ENCODE measurements around the gene SHROOM1. TPM values are rescaled to one million over a fixed set of nuclear protein-coding genes. Genes with fewer than 3 reads are reported as not detected.

SHROOM1 gene
- total RNA-seq, 1 experiment from 2014 or later = 0.54 TPM

DNA sequence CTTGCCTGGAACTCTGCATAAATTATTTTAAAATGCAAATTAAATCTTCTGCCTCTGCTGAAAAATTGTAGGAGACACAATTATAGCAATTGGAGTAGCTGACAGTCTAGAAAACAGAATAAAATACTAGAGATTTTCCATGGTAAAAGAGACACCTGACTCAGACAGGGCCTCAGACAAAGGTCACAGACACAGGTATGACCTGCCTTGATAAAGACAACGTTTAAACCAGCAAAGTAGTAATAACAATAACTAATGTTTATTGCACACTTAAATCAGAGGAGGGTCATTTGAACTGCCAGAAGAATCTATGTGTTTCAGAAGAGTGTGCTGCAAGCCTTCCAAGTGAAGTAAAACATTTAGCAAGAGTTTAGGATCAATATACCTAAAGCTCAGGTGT lies 13.4 kb downstream of the SHROOM1 start:
- intact Hi-C loops (cut with micrococcal nuclease; ENCODE audit: unreplicated experiment) = no loop called here
- CTCF ChIA-PET = no interaction called here
- DNase-seq (ENCODE audit: low spot score) = no peak
- H3K9me3 ChIP-seq (ENCODE audit: low read depth, low read length, poor library complexity, severe bottlenecking) = no peaks in the 10 kb centered on the region
- no peak for TF ChIP-seq EZH2 (IDR thresholded peaks at IDR 0.05; ENCODE audit: borderline replicate concordance, low read depth, low read length, poor library complexity, severe bottlenecking)
- TF ChIP-seq, protein P1, sequence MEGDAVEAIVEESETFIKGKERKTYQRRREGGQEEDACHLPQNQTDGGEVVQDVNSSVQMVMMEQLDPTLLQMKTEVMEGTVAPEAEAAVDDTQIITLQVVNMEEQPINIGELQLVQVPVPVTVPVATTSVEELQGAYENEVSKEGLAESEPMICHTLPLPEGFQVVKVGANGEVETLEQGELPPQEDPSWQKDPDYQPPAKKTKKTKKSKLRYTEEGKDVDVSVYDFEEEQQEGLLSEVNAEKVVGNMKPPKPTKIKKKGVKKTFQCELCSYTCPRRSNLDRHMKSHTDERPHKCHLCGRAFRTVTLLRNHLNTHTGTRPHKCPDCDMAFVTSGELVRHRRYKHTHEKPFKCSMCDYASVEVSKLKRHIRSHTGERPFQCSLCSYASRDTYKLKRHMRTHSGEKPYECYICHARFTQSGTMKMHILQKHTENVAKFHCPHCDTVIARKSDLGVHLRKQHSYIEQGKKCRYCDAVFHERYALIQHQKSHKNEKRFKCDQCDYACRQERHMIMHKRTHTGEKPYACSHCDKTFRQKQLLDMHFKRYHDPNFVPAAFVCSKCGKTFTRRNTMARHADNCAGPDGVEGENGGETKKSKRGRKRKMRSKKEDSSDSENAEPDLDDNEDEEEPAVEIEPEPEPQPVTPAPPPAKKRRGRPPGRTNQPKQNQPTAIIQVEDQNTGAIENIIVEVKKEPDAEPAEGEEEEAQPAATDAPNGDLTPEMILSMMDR (conservative IDR thresholded peaks at IDR 0.05; ENCODE audit: low read depth, low read length) = no peak
- H3K27ac ChIP-seq (ENCODE audit: low read depth, low read length, poor library complexity, severe bottlenecking) = no peak overlapping the region
- H3K4me3 ChIP-seq (ENCODE audit: low read depth, low read length, poor library complexity, severe bottlenecking) = no peak overlapping the region
- POLR2A ChIA-PET (ENCODE audit: low non-redundant PET) = no interaction called here
- H3K4me1 ChIP-seq (ENCODE audit: insufficient read depth, low read length, poor library complexity, severe bottlenecking) = peaks cover 4% of the 10 kb centered on the region
- peaks cover 15% of the 10 kb centered on the region for H3K27me3 ChIP-seq (replicated peaks; ENCODE audit: insufficient read depth, low read depth, low read length, poor library complexity)
- BruUV-seq (replicated peaks) = no TSS peak
- no peaks in the 10 kb centered on the region for H3K36me3 ChIP-seq (ENCODE audit: insufficient read depth, low read length, poor library complexity, severe bottlenecking)

DNA sequence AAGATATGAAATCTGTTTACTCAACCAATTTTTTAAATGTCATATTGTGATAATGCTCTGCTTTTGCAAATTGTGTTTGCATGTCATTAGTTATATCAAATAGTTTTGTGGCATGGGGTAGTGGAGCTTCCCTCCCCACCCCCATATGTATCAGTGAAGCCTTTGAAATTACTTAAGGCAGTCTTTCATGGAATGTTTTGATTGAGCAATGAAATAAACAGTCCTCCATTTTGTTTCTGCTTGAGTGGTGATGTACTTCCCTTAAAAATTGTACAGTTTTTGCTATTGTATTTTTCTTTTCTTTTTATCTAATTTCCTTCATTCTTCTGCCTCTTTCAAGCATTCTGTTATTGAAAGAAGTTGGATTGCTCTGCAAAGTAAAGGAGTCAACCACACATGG lies 13.9 kb downstream of the SHROOM1 start:
- TF ChIP-seq, protein P1 (conservative IDR thresholded peaks at IDR 0.05; ENCODE audit: low read depth, low read length) = no peak
- no peak for TF ChIP-seq EZH2 (IDR thresholded peaks at IDR 0.05; ENCODE audit: borderline replicate concordance, low read depth, low read length, poor library complexity, severe bottlenecking)
- ChIA-PET POLR2A (ENCODE audit: low non-redundant PET) (no interaction called here), CTCF (no interaction called here)
- peaks cover 17% of the 10 kb centered on the region for H3K27me3 ChIP-seq (replicated peaks; ENCODE audit: insufficient read depth, low read depth, low read length, poor library complexity)
- BruUV-seq (replicated peaks) = no TSS peak
- no peak for DNase-seq (ENCODE audit: low spot score)
- no peak overlapping the region for H3K27ac ChIP-seq (ENCODE audit: low read depth, low read length, poor library complexity, severe bottlenecking)
- no peaks in the 10 kb centered on the region for H3K9me3 ChIP-seq (ENCODE audit: low read depth, low read length, poor library complexity, severe bottlenecking)
- H3K4me1 ChIP-seq (ENCODE audit: insufficient read depth, low read length, poor library complexity, severe bottlenecking) = peaks cover 4% of the 10 kb centered on the region
- H3K4me3 ChIP-seq (ENCODE audit: low read depth, low read length, poor library complexity, severe bottlenecking) = no peak overlapping the region
- no peaks in the 10 kb centered on the region for H3K36me3 ChIP-seq (ENCODE audit: insufficient read depth, low read length, poor library complexity, severe bottlenecking)
- intact Hi-C loops (cut with micrococcal nuclease; ENCODE audit: unreplicated experiment) = no loop called here

DNA sequence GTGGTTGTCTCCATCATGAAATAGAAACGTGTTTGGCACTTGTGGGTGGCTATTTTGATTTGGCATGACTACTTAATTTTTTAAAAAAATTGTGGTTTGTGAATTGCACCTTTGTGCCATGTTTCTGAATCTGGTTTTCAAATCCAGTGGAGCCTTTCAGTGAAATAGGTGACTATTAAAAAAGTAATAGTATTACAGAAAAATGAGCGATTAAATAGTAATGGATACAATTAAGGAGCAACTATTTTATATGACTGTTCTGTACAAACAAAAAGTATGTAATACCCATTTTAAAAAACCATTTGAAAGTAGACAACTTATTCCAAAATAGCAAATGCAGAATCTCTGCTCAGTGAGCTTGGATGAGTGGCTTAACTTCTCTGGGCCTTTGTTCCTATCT lies 14.4 kb downstream of the SHROOM1 start:
- Histone ChIP-seq H3K27me3 (replicated peaks; ENCODE audit: insufficient read depth, low read depth, low read length, poor library complexity) (peaks cover 21% of the 10 kb centered on the region), H3K4me1 (ENCODE audit: insufficient read depth, low read length, poor library complexity, severe bottlenecking) (peaks cover 4% of the 10 kb centered on the region), H3K9me3 (ENCODE audit: low read depth, low read length, poor library complexity, severe bottlenecking) (no peaks in the 10 kb centered on the region), H3K4me3 (ENCODE audit: low read depth, low read length, poor library complexity, severe bottlenecking) (no peak overlapping the region), H3K27ac (ENCODE audit: low read depth, low read length, poor library complexity, severe bottlenecking) (no peak overlapping the region), H3K36me3 (ENCODE audit: insufficient read depth, low read length, poor library complexity, severe bottlenecking) (no peaks in the 10 kb centered on the region)
- intact Hi-C loops (cut with micrococcal nuclease; ENCODE audit: unreplicated experiment) = no loop called here
- DNase-seq (ENCODE audit: low spot score) = no peak
- no peak for TF ChIP-seq EZH2 (IDR thresholded peaks at IDR 0.05; ENCODE audit: borderline replicate concordance, low read depth, low read length, poor library complexity, severe bottlenecking)
- TF ChIP-seq, protein P1 (conservative IDR thresholded peaks at IDR 0.05; ENCODE audit: low read depth, low read length) = no peak
- no TSS peak for BruUV-seq (replicated peaks)
- CTCF ChIA-PET = no interaction called here
- POLR2A ChIA-PET (ENCODE audit: low non-redundant PET) = no interaction called here
